ENCODE results near the gene TSSK2.
"Not testable (repeated sequence)": the region's sequence is repeated elsewhere in the genome, so short reads cannot be mapped to it uniquely, and the experiment has no call there.

TSSK2 gene

GRCh38 chr22:19130959-19131684, at the start of gene TSSK2:
TSSK2 (plus strand) TSS chr22:19131308; CDS start chr22:19131400, 92 bp downstream.
- no peak for TF ChIP-seq EZH2phosphoT487 (IDR thresholded peaks at IDR 0.05; ENCODE audit: low read depth)
- TF ChIP-seq, protein P1, sequence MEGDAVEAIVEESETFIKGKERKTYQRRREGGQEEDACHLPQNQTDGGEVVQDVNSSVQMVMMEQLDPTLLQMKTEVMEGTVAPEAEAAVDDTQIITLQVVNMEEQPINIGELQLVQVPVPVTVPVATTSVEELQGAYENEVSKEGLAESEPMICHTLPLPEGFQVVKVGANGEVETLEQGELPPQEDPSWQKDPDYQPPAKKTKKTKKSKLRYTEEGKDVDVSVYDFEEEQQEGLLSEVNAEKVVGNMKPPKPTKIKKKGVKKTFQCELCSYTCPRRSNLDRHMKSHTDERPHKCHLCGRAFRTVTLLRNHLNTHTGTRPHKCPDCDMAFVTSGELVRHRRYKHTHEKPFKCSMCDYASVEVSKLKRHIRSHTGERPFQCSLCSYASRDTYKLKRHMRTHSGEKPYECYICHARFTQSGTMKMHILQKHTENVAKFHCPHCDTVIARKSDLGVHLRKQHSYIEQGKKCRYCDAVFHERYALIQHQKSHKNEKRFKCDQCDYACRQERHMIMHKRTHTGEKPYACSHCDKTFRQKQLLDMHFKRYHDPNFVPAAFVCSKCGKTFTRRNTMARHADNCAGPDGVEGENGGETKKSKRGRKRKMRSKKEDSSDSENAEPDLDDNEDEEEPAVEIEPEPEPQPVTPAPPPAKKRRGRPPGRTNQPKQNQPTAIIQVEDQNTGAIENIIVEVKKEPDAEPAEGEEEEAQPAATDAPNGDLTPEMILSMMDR (IDR thresholded peaks at IDR 0.05; ENCODE audit: low read depth, low read length), result no peak

GRCh38 chr22:19081351-19081750, 49.8 kb upstream of the TSSK2 start:
- Histone ChIP-seq H3K9me3 (ENCODE audit: insufficient read depth, low read length) (no peaks in the 10 kb centered on the region), H3K4me3 (ENCODE audit: low read length) (no peak overlapping the region), H3K4me2 (ENCODE audit: low read length) (no peak overlapping the region), H3K79me2 (ENCODE audit: low read length) (peaks cover 4% of the 10 kb centered on the region; the same call in 1 of the 2 replicates), H2AFZ (ENCODE audit: low read depth, low read length) (no peak overlapping the region), H3K27me3 (ENCODE audit: low read depth, low read length) (no peaks in the 10 kb centered on the region), H3K4me1 (ENCODE audit: low read length) (peaks cover 15% of the 10 kb centered on the region), H3K9ac (ENCODE audit: low read length) (no peak overlapping the region), H4K20me1 (ENCODE audit: insufficient read depth, low read length) (peaks cover 19% of the 10 kb centered on the region), H3K27ac (ENCODE audit: low read length) (no peak overlapping the region), H3K36me3 (replicated peaks; ENCODE audit: low read depth, low read length) (peaks cover 28% of the 10 kb centered on the region)
- no peak for TF ChIP-seq EZH2phosphoT487 (IDR thresholded peaks at IDR 0.05; ENCODE audit: low read depth)

More at GRCh38 chr22:19130959-19131684, at the start of gene TSSK2:
- H4K20me1 ChIP-seq (ENCODE audit: insufficient read depth, low read length), result no peaks in the 10 kb centered on the region
- H3K9me3 ChIP-seq (ENCODE audit: insufficient read depth, low read length), result no peaks in the 10 kb centered on the region
- H3K9ac ChIP-seq (ENCODE audit: low read length), result no peak within 1 kb of the TSS
- H3K4me1 ChIP-seq (ENCODE audit: low read length), result no peaks in the 10 kb centered on the region
- no peak within 1 kb of the TSS for H3K4me2 ChIP-seq (ENCODE audit: low read length)
- no peaks in the 10 kb centered on the region for H3K27me3 ChIP-seq (ENCODE audit: low read depth, low read length)
- no peak within 1 kb of the TSS for H2AFZ ChIP-seq (ENCODE audit: low read depth, low read length)
- H3K27ac ChIP-seq (ENCODE audit: low read length), result no peak within 1 kb of the TSS
- H3K79me2 ChIP-seq (ENCODE audit: low read length), result no peaks in the 10 kb centered on the region
- H3K36me3 ChIP-seq (replicated peaks; ENCODE audit: low read depth, low read length), result peaks cover 17% of the 10 kb centered on the region
- no peak within 1 kb of the TSS for H3K4me3 ChIP-seq (ENCODE audit: low read length)

GRCh38 chr22:19082101-19082500, 49.0 kb upstream of the TSSK2 start:
- Histone ChIP-seq H3K9ac (ENCODE audit: low read length) (no peak overlapping the region), H3K9me3 (ENCODE audit: insufficient read depth, low read length) (no peaks in the 10 kb centered on the region), H3K4me2 (ENCODE audit: low read length) (no peak overlapping the region), H3K4me3 (ENCODE audit: low read length) (no peak overlapping the region), H2AFZ (ENCODE audit: low read depth, low read length) (no peak overlapping the region), H3K27ac (ENCODE audit: low read length) (no peak overlapping the region), H3K27me3 (ENCODE audit: low read depth, low read length) (no peaks in the 10 kb centered on the region), H3K4me1 (ENCODE audit: low read length) (peaks cover 15% of the 10 kb centered on the region), H4K20me1 (ENCODE audit: insufficient read depth, low read length) (peaks cover 19% of the 10 kb centered on the region), H3K36me3 (replicated peaks; ENCODE audit: low read depth, low read length) (peaks cover 35% of the 10 kb centered on the region), H3K79me2 (ENCODE audit: low read length) (peaks cover 7% of the 10 kb centered on the region)
- TF ChIP-seq, protein P1 (IDR thresholded peaks at IDR 0.05; ENCODE audit: low read depth, low read length), result no peak
- TF ChIP-seq EZH2phosphoT487 (IDR thresholded peaks at IDR 0.05; ENCODE audit: low read depth), result no peak

GRCh38 chr22:19082793-19083192, 48.3 kb upstream of the TSSK2 start:
- Histone ChIP-seq H2AFZ (ENCODE audit: low read depth, low read length) (no peak overlapping the region), H3K4me1 (ENCODE audit: low read length) (peaks cover 15% of the 10 kb centered on the region), H3K9me3 (ENCODE audit: insufficient read depth, low read length) (no peaks in the 10 kb centered on the region), H3K79me2 (ENCODE audit: low read length) (peaks cover 8% of the 10 kb centered on the region), H3K27me3 (ENCODE audit: low read depth, low read length) (no peaks in the 10 kb centered on the region), H4K20me1 (ENCODE audit: insufficient read depth, low read length) (peaks cover 19% of the 10 kb centered on the region), H3K4me3 (ENCODE audit: low read length) (no peak overlapping the region), H3K9ac (ENCODE audit: low read length) (no peak overlapping the region), H3K36me3 (replicated peaks; ENCODE audit: low read depth, low read length) (peaks cover 35% of the 10 kb centered on the region), H3K4me2 (ENCODE audit: low read length) (no peak overlapping the region), H3K27ac (ENCODE audit: low read length) (no peak overlapping the region)
- TF ChIP-seq, protein P1 (IDR thresholded peaks at IDR 0.05; ENCODE audit: low read depth, low read length), result no peak
- no peak for TF ChIP-seq EZH2phosphoT487 (IDR thresholded peaks at IDR 0.05; ENCODE audit: low read depth)

DNA sequence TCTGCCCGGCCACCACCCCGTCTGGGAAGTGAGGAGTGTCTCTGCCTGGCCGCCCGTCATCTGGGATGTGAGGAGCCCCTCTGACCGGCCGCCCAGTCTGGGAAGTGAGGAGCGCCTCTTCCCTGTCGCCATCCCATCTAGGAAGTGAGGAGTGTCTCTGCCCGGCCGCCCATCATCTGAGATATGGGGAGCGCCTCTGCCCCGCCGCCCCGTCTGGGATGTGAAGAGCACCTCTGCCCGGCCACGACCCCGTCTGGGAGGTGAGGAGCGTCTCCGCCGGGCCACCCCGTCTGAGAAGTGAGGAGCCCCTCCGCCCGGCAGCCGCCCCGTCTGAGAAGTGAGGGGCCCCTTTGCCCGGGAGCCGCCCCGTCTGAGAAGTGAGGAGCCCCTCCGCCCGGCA, 47.0 kb upstream of the TSSK2 start:
- H3K27ac ChIP-seq (ENCODE audit: low read length), result not testable (repeated sequence)

DNA sequence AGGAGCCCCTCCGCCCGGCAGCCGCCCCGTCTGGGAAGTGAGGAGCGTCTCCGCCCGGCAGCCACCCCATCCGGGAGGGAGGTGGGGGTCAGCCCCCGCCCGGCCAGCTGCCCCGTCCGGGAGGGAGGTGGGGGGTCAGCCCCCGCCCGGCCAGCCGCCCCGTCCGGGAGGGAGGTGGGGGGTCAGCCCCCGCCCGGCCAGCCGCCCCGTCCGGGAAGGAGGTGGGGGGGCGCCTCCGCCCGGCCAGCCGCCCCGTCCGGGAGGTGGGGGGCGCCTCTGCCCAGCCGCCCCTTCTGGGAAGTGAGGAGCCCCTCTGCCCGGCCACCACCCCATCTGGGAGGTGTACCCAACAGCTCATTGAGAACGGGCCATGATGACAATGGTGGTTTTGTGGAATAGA, 46.5 kb upstream of the TSSK2 start:
- H3K4me1 ChIP-seq (ENCODE audit: low read length), result peaks cover 15% of the 10 kb centered on the region
- H3K9me3 ChIP-seq (ENCODE audit: insufficient read depth, low read length), result not testable (repeated sequence)

More for the DNA sequence above, 47.0 kb upstream of the TSSK2 start:
- H4K20me1 ChIP-seq (ENCODE audit: insufficient read depth, low read length), result peaks cover 26% of the 10 kb centered on the region
- peaks cover 35% of the 10 kb centered on the region for H3K36me3 ChIP-seq (replicated peaks; ENCODE audit: low read depth, low read length)
- not testable (repeated sequence) for H3K4me3 ChIP-seq (ENCODE audit: low read length); H3K9ac ChIP-seq (ENCODE audit: low read length); H3K9me3 ChIP-seq (ENCODE audit: insufficient read depth, low read length); H2AFZ ChIP-seq (ENCODE audit: low read depth, low read length); H3K27me3 ChIP-seq (ENCODE audit: low read depth, low read length); H3K79me2 ChIP-seq (ENCODE audit: low read length); H3K4me2 ChIP-seq (ENCODE audit: low read length)
- peaks cover 15% of the 10 kb centered on the region for H3K4me1 ChIP-seq (ENCODE audit: low read length)

More for the DNA sequence above, 46.5 kb upstream of the TSSK2 start:
- not testable (repeated sequence) for H3K27me3 ChIP-seq (ENCODE audit: low read depth, low read length); H3K9ac ChIP-seq (ENCODE audit: low read length); H3K79me2 ChIP-seq (ENCODE audit: low read length); H2AFZ ChIP-seq (ENCODE audit: low read depth, low read length); H3K27ac ChIP-seq (ENCODE audit: low read length); H3K4me2 ChIP-seq (ENCODE audit: low read length); H3K4me3 ChIP-seq (ENCODE audit: low read length)
- Histone ChIP-seq H3K36me3 (replicated peaks; ENCODE audit: low read depth, low read length) (peaks cover 31% of the 10 kb centered on the region), H4K20me1 (ENCODE audit: insufficient read depth, low read length) (peaks cover 25% of the 10 kb centered on the region)
